ENCODE data around the gene PKIG.

- TF ChIP-seq CTCF (IDR thresholded peaks at IDR 0.05; ENCODE audit: borderline replicate concordance, extremely low read depth, low read length, poor library complexity, severe bottlenecking) = no peak
- no peak for TF ChIP-seq EZH2 (IDR thresholded peaks at IDR 0.05; ENCODE audit: borderline replicate concordance, low read depth, low read length, severe bottlenecking)
These were observed 18.9 kb downstream of the PKIG start for GRCh38 chr20:44601236-44601671.
